Neural cell (in vitro differentiated cells): ENCODE results near the gene SIL1. TPM values are rescaled to one million over a fixed set of nuclear protein-coding genes. Genes with fewer than 3 reads are reported as not detected.

Experiments used
- H2AFZ ChIP-seq: fragments of 200-600, 300-800 bp; sonication (generic), shearing (Covaris generic); 2 replicates; pipeline ENCODE4 v1.6.0; 2014; ENCODE audit warnings: low read depth, mild to moderate bottlenecking, antibody characterized with exemption, low read length, moderate library complexity
- H3F3A ChIP-seq: fragments of 200-600 bp; shearing (Covaris generic); 2 replicates; pipeline ENCODE4 v1.6.1; 2016; ENCODE audit warnings: mild to moderate bottlenecking, moderate library complexity, mixed read lengths, antibody characterized with exemption, low read length; ENCODE audit not compliant: insufficient read depth, poor library complexity, severe bottlenecking
- H3K27ac ChIP-seq: fragments of 200-600, 300-800 bp; sonication (generic), shearing (Covaris generic); 2 replicates; pipeline ENCODE4 v1.5.1; 2014; ENCODE audit warnings: mild to moderate bottlenecking, low read length, moderate library complexity
- H3K27me3 ChIP-seq: fragments of 300-800, 200-600 bp; sonication (generic), shearing (Covaris generic); 2 replicates; pipeline ENCODE4 v1.6.0; 2014; ENCODE audit warnings: mild to moderate bottlenecking, low read depth, low read length, moderate library complexity; ENCODE audit not compliant: insufficient read depth
- H3K36me3 ChIP-seq: fragments of 300-800, 200-600 bp; sonication (generic), shearing (Covaris generic); 2 replicates; pipeline ENCODE4 v1.5.1; 2014; ENCODE audit warnings: mild to moderate bottlenecking, antibody characterized with exemption, low read length, moderate library complexity; ENCODE audit not compliant: insufficient read depth
- H3K4me2 ChIP-seq: fragments of 300-800, 200-600 bp; sonication (generic), shearing (Covaris generic); 2 replicates; pipeline ENCODE4 v1.6.0; 2014; ENCODE audit warnings: mild to moderate bottlenecking, low read length
- H3K4me3 ChIP-seq: fragments of 300-800, 200-600 bp; sonication (generic), shearing (Covaris generic); 2 replicates; pipeline ENCODE4 v1.5.1; 2014; ENCODE audit warnings: mild to moderate bottlenecking, low read length, moderate library complexity
- H3K79me2 ChIP-seq: fragments of 200-600 bp; shearing (Covaris generic); replicated peaks from 2 replicates; pipeline ENCODE4 v1.6.0; 2014; ENCODE audit warnings: mild to moderate bottlenecking, low read length, moderate library complexity; ENCODE audit not compliant: insufficient read depth
- H3K9ac ChIP-seq: fragments of 300-800, 200-600 bp; sonication (generic), shearing (Covaris generic); 2 replicates; pipeline ENCODE4 v1.6.1; 2016; ENCODE audit warnings: mild to moderate bottlenecking, low read length, mixed read lengths
- H3K9me2 ChIP-seq: fragments of 200-600 bp; shearing (Covaris generic); 2 replicates; pipeline ENCODE4 v1.6.1; 2016; ENCODE audit warnings: mild to moderate bottlenecking, low read length, mixed read lengths; ENCODE audit not compliant: insufficient read depth
- H3K9me3 ChIP-seq: fragments of 200-600, 300-800 bp; sonication (generic), shearing (Covaris generic); 2 replicates; pipeline ENCODE4 v1.6.1; 2016; ENCODE audit warnings: mild to moderate bottlenecking, mixed run types, low read length, moderate library complexity, mixed read lengths
- H4K20me1 ChIP-seq: fragments of 200-600 bp; shearing (Covaris generic); 2 replicates; pipeline ENCODE4 v1.6.1; 2016; ENCODE audit warnings: mild to moderate bottlenecking, mixed run types; ENCODE audit not compliant: insufficient read depth
- EP300 ChIP-seq: fragments of 450-650 bp; conservative IDR thresholded peaks from 2 replicates; pipeline ENCODE4 v1.6.1; 2014; ENCODE audit warnings: antibody characterized with exemption, mild to moderate bottlenecking, moderate library complexity; ENCODE audit not compliant: poor library complexity, severe bottlenecking
- EZH2 ChIP-seq: fragments of 200-600, 300-800 bp; shearing (Covaris generic), sonication (generic); IDR thresholded peaks from 2 replicates; pipeline ENCODE4 v1.6.1; 2014; ENCODE audit warnings: antibody characterized with exemption, low read length, borderline replicate concordance, mild to moderate bottlenecking; ENCODE audit not compliant: insufficient read depth, poor library complexity, severe bottlenecking
- MXI1 ChIP-seq: fragments of 450-650 bp; conservative IDR thresholded peaks from 2 replicates; pipeline ENCODE4 v1.6.1; 2014; ENCODE audit warnings: antibody characterized with exemption, mild to moderate bottlenecking; ENCODE audit not compliant: poor library complexity, severe bottlenecking
- POLR2AphosphoS5 ChIP-seq: IDR thresholded peaks from 2 replicates; pipeline ENCODE4 v1.6.1; 2012
- SMC3 ChIP-seq: fragments of 450-650 bp; conservative IDR thresholded peaks from 2 replicates; pipeline ENCODE4 v1.6.1; 2014; ENCODE audit warnings: antibody characterized with exemption, mild to moderate bottlenecking, moderate library complexity; ENCODE audit not compliant: poor library complexity
- TAF1 ChIP-seq: IDR thresholded peaks from 2 replicates; pipeline ENCODE4 v1.6.1; 2012; ENCODE audit warnings: low read depth
- polyA plus RNA-seq: library from polyadenylated mRNA; depleted of rRNA; stranded (reverse); fragments of >200 nt; gene quantifications from 2 replicates; pipeline ENCODE4 v1.2.3, GENCODE V29; 2014
- TF ChIP-seq, protein P1 (sequence below): IDR thresholded peaks from 2 replicates; pipeline ENCODE4 v1.6.1; 2012; ENCODE audit warnings: borderline replicate concordance
- TF ChIP-seq, protein P2 (sequence below): fragments of 450-650 bp; IDR thresholded peaks from 2 replicates; pipeline ENCODE4 v1.5.1; 2014; ENCODE audit warnings: antibody characterized with exemption, mild to moderate bottlenecking, moderate library complexity; ENCODE audit not compliant: poor library complexity, severe bottlenecking

Gene SIL1
- polyA plus RNA-seq, 1 donor from 2014 or later = 4.7 TPM

- no peaks in the 10 kb centered on the region for H4K20me1 ChIP-seq
- no peak overlapping the region for H3K4me2 ChIP-seq
- H3K9ac ChIP-seq = no peak overlapping the region
- no peaks in the 10 kb centered on the region for H3K36me3 ChIP-seq
- H2AFZ ChIP-seq = no peak overlapping the region
- H3K9me2 ChIP-seq = no peaks in the 10 kb centered on the region
- H3F3A ChIP-seq = no peaks in the 10 kb centered on the region
- TF ChIP-seq, protein P1, sequence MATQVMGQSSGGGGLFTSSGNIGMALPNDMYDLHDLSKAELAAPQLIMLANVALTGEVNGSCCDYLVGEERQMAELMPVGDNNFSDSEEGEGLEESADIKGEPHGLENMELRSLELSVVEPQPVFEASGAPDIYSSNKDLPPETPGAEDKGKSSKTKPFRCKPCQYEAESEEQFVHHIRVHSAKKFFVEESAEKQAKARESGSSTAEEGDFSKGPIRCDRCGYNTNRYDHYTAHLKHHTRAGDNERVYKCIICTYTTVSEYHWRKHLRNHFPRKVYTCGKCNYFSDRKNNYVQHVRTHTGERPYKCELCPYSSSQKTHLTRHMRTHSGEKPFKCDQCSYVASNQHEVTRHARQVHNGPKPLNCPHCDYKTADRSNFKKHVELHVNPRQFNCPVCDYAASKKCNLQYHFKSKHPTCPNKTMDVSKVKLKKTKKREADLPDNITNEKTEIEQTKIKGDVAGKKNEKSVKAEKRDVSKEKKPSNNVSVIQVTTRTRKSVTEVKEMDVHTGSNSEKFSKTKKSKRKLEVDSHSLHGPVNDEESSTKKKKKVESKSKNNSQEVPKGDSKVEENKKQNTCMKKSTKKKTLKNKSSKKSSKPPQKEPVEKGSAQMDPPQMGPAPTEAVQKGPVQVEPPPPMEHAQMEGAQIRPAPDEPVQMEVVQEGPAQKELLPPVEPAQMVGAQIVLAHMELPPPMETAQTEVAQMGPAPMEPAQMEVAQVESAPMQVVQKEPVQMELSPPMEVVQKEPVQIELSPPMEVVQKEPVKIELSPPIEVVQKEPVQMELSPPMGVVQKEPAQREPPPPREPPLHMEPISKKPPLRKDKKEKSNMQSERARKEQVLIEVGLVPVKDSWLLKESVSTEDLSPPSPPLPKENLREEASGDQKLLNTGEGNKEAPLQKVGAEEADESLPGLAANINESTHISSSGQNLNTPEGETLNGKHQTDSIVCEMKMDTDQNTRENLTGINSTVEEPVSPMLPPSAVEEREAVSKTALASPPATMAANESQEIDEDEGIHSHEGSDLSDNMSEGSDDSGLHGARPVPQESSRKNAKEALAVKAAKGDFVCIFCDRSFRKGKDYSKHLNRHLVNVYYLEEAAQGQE = no peak
- TF ChIP-seq POLR2AphosphoS5 (no peak), EZH2 (no peak)
- H3K4me3 ChIP-seq = no peak overlapping the region
- no peak overlapping the region for H3K27ac ChIP-seq
- H3K9me3 ChIP-seq = no peaks in the 10 kb centered on the region
- no peaks in the 10 kb centered on the region for H3K79me2 ChIP-seq
- no peaks in the 10 kb centered on the region for H3K27me3 ChIP-seq
Measured at GRCh38 chr5:138946831-138947560, 251.2 kb downstream of the SIL1 start.

DNA sequence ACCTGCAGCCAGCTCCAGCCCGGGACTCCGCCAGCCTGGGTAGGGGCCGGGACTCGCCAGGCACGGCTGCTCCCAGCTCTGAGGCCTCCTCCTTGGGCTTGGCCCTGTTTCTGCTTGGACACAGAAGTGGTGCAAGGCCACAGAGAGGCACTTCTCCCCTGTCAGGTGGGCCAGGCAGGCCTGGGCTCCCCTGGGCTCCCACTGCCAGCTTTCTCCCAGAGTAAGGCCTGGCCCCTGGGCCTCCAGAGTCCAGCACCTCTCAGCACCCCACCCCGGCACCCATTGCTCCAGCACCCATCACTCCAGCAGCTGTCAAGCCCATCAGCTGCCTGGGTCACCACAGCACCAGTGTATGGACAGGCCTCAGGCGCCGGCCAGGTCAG, 251.9 kb downstream of the SIL1 start:
- peak overlapping the region; percentile 26 for H3K9ac ChIP-seq
- H3K79me2 ChIP-seq = no peaks in the 10 kb centered on the region
- no peaks in the 10 kb centered on the region for H3K9me2 ChIP-seq
- H4K20me1 ChIP-seq = no peaks in the 10 kb centered on the region
- no peaks in the 10 kb centered on the region for H3F3A ChIP-seq
- no peaks in the 10 kb centered on the region for H3K36me3 ChIP-seq
- no peak overlapping the region for H3K4me3 ChIP-seq
- TF ChIP-seq, protein P1 = no peak
- no peak for TF ChIP-seq EP300
- TF ChIP-seq MXI1 = no peak
- no peak for TF ChIP-seq SMC3
- TF ChIP-seq POLR2AphosphoS5 = no peak
- TF ChIP-seq TAF1 = no peak
- TF ChIP-seq, protein P2, sequence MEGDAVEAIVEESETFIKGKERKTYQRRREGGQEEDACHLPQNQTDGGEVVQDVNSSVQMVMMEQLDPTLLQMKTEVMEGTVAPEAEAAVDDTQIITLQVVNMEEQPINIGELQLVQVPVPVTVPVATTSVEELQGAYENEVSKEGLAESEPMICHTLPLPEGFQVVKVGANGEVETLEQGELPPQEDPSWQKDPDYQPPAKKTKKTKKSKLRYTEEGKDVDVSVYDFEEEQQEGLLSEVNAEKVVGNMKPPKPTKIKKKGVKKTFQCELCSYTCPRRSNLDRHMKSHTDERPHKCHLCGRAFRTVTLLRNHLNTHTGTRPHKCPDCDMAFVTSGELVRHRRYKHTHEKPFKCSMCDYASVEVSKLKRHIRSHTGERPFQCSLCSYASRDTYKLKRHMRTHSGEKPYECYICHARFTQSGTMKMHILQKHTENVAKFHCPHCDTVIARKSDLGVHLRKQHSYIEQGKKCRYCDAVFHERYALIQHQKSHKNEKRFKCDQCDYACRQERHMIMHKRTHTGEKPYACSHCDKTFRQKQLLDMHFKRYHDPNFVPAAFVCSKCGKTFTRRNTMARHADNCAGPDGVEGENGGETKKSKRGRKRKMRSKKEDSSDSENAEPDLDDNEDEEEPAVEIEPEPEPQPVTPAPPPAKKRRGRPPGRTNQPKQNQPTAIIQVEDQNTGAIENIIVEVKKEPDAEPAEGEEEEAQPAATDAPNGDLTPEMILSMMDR = no peak
- H3K27me3 ChIP-seq = no peaks in the 10 kb centered on the region
- H3K27ac ChIP-seq = no peak overlapping the region
- H3K4me2 ChIP-seq = no peak overlapping the region
- H3K9me3 ChIP-seq = no peaks in the 10 kb centered on the region
- no peak overlapping the region for H2AFZ ChIP-seq
